GM10847 (cell line): ENCODE data around the gene ST3GAL4.

Source experiments
- POLR2A ChIP-seq: IDR thresholded peaks from 2 replicates; pipeline ENCODE4 v1.6.1; 2011; ENCODE audit not compliant: insufficient read length; ENCODE audit errors: extremely low read depth

Gene ST3GAL4

GRCh38 chr11:126339073-126339862, 16.2 kb upstream of the ST3GAL4 start:
- TF ChIP-seq POLR2A, result no peak

GRCh38 chr11:126339863-126340434, 15.5 kb upstream of the ST3GAL4 start:
- no peak for TF ChIP-seq POLR2A

GRCh38 chr11:126340960-126341606, 14.4 kb upstream of the ST3GAL4 start:
- TF ChIP-seq POLR2A, result no peak

GRCh38 chr11:126341760-126342161, 13.7 kb upstream of the ST3GAL4 start:
- no peak for TF ChIP-seq POLR2A

- TF ChIP-seq POLR2A, result no peak
Observed at GRCh38 chr11:126343051-126343450, 12.4 kb upstream of the ST3GAL4 start.

GRCh38 chr11:126344141-126345080, 11.1 kb upstream of the ST3GAL4 start:
- no peak for TF ChIP-seq POLR2A

GRCh38 chr11:126345283-126345682, 10.2 kb upstream of the ST3GAL4 start:
- TF ChIP-seq POLR2A, result no peak

GRCh38 chr11:126345759-126346585, 9.5 kb upstream of the ST3GAL4 start:
- TF ChIP-seq POLR2A, result no peak

GRCh38 chr11:126346586-126346940, 8.9 kb upstream of the ST3GAL4 start:
- no peak for TF ChIP-seq POLR2A

- no peak for TF ChIP-seq POLR2A
Observed at GRCh38 chr11:126347751-126348668, 7.5 kb upstream of the ST3GAL4 start.

GRCh38 chr11:126348806-126349582, 6.5 kb upstream of the ST3GAL4 start:
- TF ChIP-seq POLR2A, result no peak

GRCh38 chr11:126350836-126351235, 4.7 kb upstream of the ST3GAL4 start:
- TF ChIP-seq POLR2A, result no peak

GRCh38 chr11:126352163-126352562, 3.3 kb upstream of the ST3GAL4 start:
- TF ChIP-seq POLR2A, result no peak
